ENCODE results near the gene ARHGEF19. TPM values are rescaled to one million over a fixed set of nuclear protein-coding genes. Genes with fewer than 3 reads are reported as not detected.
A peak's percentile ranks its signal among the peaks of the same experiment; 100 is the strongest.

Gene ARHGEF19
- total and polyA plus RNA-seq, 9 of the 15 experiments (the other 6 are each of a cell fraction or from before 2014, with no cell fraction given) = 0.73 to 21.0 (median 5.2) TPM

GRCh38 chr1:16207318-16208269 lies 4.9 kb downstream of the ARHGEF19 start (continued):
- TF ChIP-seq KAT7 (CRISPR knock-in tag; IDR thresholded peaks at IDR 0.05; ENCODE audit: borderline replicate concordance) (0 out of 2 replicates have a peak, but pooled peaks have one; percentile 18), ELF4 (CRISPR knock-in tag; IDR thresholded peaks at IDR 0.05) (peak; percentile 54; the same call in 1 of the 2 replicates), SRF (CRISPR knock-in tag; IDR thresholded peaks at IDR 0.05) (no peak), THRAP3 (IDR thresholded peaks at IDR 0.05; ENCODE audit: borderline replicate concordance) (no peak; the same call in 1 of the 2 replicates), CBX5 (IDR thresholded peaks at IDR 0.05; ENCODE audit: borderline replicate concordance, low read depth) (no peak), ZNF41 (CRISPR knock-in tag; conservative IDR thresholded peaks at IDR 0.05) (no peak), ZNF76 (CRISPR knock-in tag; IDR thresholded peaks at IDR 0.05; ENCODE audit: borderline replicate concordance) (peak; percentile 14; the same call in 1 of the 2 replicates), ZNF398 (CRISPR knock-in tag; IDR thresholded peaks at IDR 0.05) (no peak), NUFIP1 (IDR thresholded peaks at IDR 0.05; ENCODE audit: partially characterized antibody) (no peak), SETDB1 (IDR thresholded peaks at IDR 0.05; ENCODE audit: low read length) (no peak), KDM4B (IDR thresholded peaks at IDR 0.05; ENCODE audit: borderline replicate concordance in 2 of 2, low read depth in 1 of 2) (no peak), HDAC3 (IDR thresholded peaks at IDR 0.05; ENCODE audit: borderline replicate concordance, partially characterized antibody) (no peak), CAMTA2 (CRISPR knock-in tag; conservative IDR thresholded peaks at IDR 0.05) (no peak), USF1 (CRISPR knock-in tag; IDR thresholded peaks at IDR 0.05) (no peak), E4F1 (CRISPR knock-in tag; IDR thresholded peaks at IDR 0.05; ENCODE audit: borderline replicate concordance) (no peak), SMAD4 (CRISPR knock-in tag; conservative IDR thresholded peaks at IDR 0.05) (no peak), NKRF (IDR thresholded peaks at IDR 0.05; ENCODE audit: borderline replicate concordance) (peak; percentile 18; the same call in 1 of the 2 replicates)

All from K562 (cell line).